ENCODE data around the gene ESX1.

Gene ESX1

GRCh38 chrX:104254442-104255115, at the start of gene ESX1:
Gene ESX1, minus strand, starts transcription at chrX:104254933. Its CDS starts 84 bp downstream, at chrX:104254849.
- no peak for TF ChIP-seq CTCF (conservative IDR thresholded peaks at IDR 0.05; ENCODE audit: low read depth)
- CTCF ChIA-PET: no interaction called here
- no peak for DNase-seq (ENCODE audit: low spot score)
- POLR2A ChIA-PET (ENCODE audit: low non-redundant PET): no interaction called here
- H3K27ac ChIP-seq: no peak within 1 kb of the TSS

GRCh38 chrX:104295636-104296035, 40.9 kb upstream of the ESX1 start:
- H3K27ac ChIP-seq: no peak overlapping the region
- no peak for DNase-seq (ENCODE audit: low spot score)
- CTCF ChIA-PET: interaction anchor here (0.6 kb wide), 1 partner anchor 13 kb away, joined by 3 read pairs; no protein-coding TSS in a partner anchor
- POLR2A ChIA-PET (ENCODE audit: low non-redundant PET): no interaction called here
- TF ChIP-seq CTCF (conservative IDR thresholded peaks at IDR 0.05; ENCODE audit: low read depth): no peak

- POLR2A ChIA-PET (ENCODE audit: low non-redundant PET): no interaction called here
- no peak for DNase-seq (ENCODE audit: low spot score)
- no peak overlapping the region for H3K27ac ChIP-seq
- TF ChIP-seq CTCF (conservative IDR thresholded peaks at IDR 0.05; ENCODE audit: low read depth): no peak
- CTCF ChIA-PET: no interaction called here
Measured at GRCh38 chrX:104288961-104289360, 34.2 kb upstream of the ESX1 start.

GRCh38 chrX:104288269-104288668, 33.5 kb upstream of the ESX1 start:
- TF ChIP-seq CTCF (conservative IDR thresholded peaks at IDR 0.05; ENCODE audit: low read depth): no peak
- H3K27ac ChIP-seq: no peak overlapping the region
- DNase-seq (ENCODE audit: low spot score): no peak
- ChIA-PET CTCF (no interaction called here), POLR2A (ENCODE audit: low non-redundant PET) (no interaction called here)

- POLR2A ChIA-PET (ENCODE audit: low non-redundant PET): no interaction called here
- no peak overlapping the region for H3K27ac ChIP-seq
- CTCF ChIA-PET: no interaction called here
- no peak for DNase-seq (ENCODE audit: low spot score)
- TF ChIP-seq CTCF (conservative IDR thresholded peaks at IDR 0.05; ENCODE audit: low read depth): no peak
Measured at GRCh38 chrX:104285201-104285600, 30.5 kb upstream of the ESX1 start.

GRCh38 chrX:104284507-104284906, 29.8 kb upstream of the ESX1 start:
- ChIA-PET POLR2A (ENCODE audit: low non-redundant PET) (no interaction called here), CTCF (interaction anchor here (0.6 kb wide), 1 partner anchor 428 kb away, joined by 3 read pairs; no protein-coding TSS in a partner anchor)
- no peak for TF ChIP-seq CTCF (conservative IDR thresholded peaks at IDR 0.05; ENCODE audit: low read depth)
- H3K27ac ChIP-seq: no peak overlapping the region
- no peak for DNase-seq (ENCODE audit: low spot score)
